NCI-H460 (cell line): ENCODE measurements around the gene SNPH. TPM values are rescaled to one million over a fixed set of nuclear protein-coding genes. Genes with fewer than 3 reads are reported as not detected.
"Not testable (repeated sequence)": the region's sequence is repeated elsewhere in the genome, so short reads cannot be mapped to it uniquely, and the experiment has no call there.

Experiments used
- DNase-seq: peaks from one replicate; pipeline ENCODE4 v3.0.0-alpha.2; 2016; ENCODE audit warnings: low read depth; ENCODE audit errors: extremely low read depth
- total RNA-seq: library from RNA; depleted of rRNA; stranded (reverse); fragments of >200 nt; shearing (Covaris generic); gene quantifications from 2 replicates; pipeline ENCODE4 v1.2.3, GENCODE V29; 2014; rRNA removed

The SNPH gene
- total RNA-seq, 1 experiment from 2014 or later: 2.8 TPM

DNA sequence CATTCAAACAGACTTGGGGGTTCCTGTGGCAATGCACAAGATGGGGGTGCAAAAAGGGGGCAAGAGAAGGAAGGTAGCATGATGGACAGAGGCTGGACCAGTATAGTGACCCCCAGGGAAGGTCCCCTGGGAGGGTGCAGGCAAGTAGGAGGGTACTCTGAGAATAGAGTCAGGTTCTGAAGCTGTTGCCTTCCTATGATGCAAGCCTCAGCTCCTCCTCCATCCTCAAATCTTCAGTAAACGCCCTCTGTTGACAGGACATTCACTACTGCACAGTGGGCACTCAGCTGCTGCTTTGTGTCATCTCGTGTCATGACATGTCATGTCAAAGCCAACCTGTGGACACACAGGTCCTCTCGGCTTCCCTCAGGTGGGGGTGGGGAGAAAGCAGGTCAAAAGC lies 68.7 kb downstream of the SNPH start:
- DNase-seq: peak; percentile 53

GRCh38 chr20:1335961-1336698 lies 70.0 kb downstream of the SNPH start:
- DNase-seq: no peak

- no peak for DNase-seq
Observed at GRCh38 chr20:1336699-1337367, 70.7 kb downstream of the SNPH start.

DNA sequence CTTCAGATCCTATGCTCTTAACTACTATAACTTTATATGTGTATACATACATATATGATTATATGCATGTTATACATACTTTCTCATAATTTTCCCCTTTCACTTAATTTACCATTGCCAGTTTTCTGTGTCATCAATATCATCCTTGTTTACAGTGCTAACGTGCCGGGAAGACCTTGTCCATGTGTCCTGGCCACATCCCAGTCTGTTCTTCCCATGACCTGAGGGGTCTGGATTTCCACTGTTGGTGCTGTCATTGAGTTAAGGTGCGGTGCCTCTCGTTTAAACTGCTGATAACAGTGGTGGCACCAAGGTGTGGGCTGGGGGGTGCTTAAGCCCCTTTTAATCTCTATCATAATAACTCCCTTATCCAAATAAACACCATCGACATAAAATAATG lies 71.3 kb downstream of the SNPH start:
- no peak for DNase-seq

DNA sequence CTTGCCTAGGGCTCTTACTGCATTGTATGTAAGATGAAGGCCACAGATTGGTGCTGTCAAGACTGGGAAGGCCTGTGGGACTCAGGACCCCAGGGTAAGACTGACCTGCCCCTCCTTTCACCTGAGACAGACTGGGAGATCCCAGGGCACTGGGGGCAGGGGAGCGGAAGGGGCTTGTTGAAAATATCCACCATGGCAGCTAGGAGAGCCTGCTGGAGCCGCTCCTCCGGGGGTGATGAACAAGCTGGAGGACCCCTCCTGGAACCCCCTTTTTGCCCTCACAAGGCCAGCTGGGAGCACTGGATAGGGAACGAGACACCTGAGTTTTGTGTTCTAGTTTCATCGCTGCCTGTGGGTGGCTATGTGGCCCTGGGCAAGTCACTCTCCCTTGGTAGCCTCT lies 72.0 kb downstream of the SNPH start:
- no peak for DNase-seq

DNA sequence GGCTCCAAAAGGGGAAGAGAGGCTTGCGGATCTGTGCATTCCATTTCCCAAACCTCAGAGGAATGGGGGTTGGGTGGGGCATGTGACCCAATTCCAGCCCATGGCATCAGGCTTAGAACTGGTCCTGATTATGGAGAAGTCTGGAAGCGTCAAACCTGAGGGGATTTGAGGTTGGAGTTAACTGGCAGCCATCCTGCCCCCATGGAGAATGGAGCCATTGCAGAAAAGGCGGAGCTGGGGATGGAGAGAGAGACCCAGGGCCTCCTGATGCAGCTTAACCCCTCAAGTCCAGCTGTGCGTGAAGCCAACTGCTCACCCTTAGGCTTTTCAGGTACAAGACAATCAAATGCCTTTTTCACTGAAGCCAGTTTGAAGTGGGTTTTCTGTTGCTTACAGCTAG lies 72.7 kb downstream of the SNPH start:
- DNase-seq: no peak

GRCh38 chr20:1341561-1342265 lies 75.6 kb downstream of the SNPH start:
- no peak for DNase-seq

GRCh38 chr20:1343446-1344124 lies 77.5 kb downstream of the SNPH start:
- not testable (repeated sequence) for DNase-seq

DNA sequence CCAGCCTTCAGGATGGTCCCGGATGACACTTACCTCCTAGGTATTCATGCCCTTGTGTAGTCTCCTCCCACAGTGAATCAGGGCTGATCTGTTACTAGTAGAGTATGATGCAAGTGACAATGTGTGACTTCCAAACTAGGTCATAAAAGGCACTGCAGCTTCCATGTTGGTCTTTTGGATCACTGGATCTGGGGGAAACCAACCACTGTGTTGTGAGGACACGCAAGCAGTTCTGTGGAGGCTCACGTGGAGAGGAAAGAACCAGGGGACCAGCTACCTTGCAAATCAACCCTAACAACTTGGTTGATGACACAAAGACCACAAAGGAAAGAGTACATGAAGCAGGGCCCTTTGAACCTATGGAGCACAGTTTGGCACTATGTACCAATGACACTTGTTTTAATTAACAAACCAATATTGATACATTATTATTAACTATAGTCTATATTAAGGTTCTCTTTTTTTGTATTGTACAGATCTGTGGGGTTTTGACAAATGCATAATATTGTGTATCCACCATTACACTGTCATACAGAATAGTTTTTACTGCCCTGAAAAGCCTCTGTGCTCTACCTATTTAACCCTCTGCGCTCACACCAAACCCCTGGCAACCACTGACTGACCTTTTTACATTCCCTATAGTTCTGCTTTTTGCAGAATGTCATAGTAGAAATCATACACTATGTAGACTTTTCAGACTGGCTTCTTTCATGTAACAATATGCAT lies 79.1 kb downstream of the SNPH start:
- no peak for DNase-seq

- DNase-seq: no peak
Observed at GRCh38 chr20:1345756-1346093, 79.6 kb downstream of the SNPH start.

DNA sequence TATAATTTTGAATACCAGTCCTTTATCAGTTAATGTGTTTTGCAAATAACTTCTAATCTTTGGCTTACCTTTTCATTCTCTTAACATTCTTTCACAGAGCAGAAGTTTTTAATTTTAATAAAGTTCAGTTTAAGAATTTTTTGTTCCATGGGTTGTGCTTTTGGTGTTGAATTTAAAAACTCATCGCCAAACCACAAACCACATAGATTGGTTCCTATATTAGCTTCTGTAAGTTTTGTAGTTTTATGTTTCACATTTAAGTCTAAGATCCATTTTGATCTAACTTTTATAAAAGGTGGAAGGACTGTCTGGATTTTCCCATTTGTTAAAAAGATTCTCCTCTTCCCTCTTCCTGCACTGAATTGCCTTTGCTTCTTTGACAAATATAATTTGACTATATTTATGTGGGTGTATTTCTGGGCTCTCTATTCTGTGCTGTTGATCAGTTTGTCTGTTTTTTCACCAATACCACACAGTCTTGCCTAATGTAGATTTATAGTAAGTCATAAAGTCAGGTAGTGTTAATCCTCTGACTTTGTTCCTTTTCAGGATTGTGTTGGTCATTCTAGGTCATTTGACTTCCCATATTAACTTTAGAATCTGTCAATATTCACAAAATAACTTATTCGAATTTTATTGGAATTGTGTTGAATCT lies 80.3 kb downstream of the SNPH start:
- DNase-seq: no peak

GRCh38 chr20:1353956-1354355 lies 87.9 kb downstream of the SNPH start:
- no peak for DNase-seq

- DNase-seq: no peak
Observed at GRCh38 chr20:1357921-1358671, 92.0 kb downstream of the SNPH start.

Other genes starting within 250 kb of the SNPH start
- gene PSMF1, start 147.7 kb upstream of the SNPH start, total RNA-seq: 66.4 and 76.8 TPM in 2 replicates
- gene TMEM74B, start 81.3 kb upstream of the SNPH start, total RNA-seq: 1.6 and 2.2 TPM in 2 replicates
- gene C20orf202, start 62.8 kb upstream of the SNPH start, total RNA-seq: 0.05 TPM in 1 of 2 replicates, not detected in the other
- gene RAD21L1, start 40.2 kb upstream of the SNPH start, total RNA-seq: 0.25 and 0.32 TPM in 2 replicates
- 3.6 and 5.0 TPM in 2 replicates for gene SDCBP2, start 62.8 kb downstream of the SNPH start, total RNA-seq
- 140 and 170 TPM in 2 replicates for gene FKBP1A, start 126.8 kb downstream of the SNPH start, total RNA-seq
- 32.5 and 48.4 TPM in 2 replicates for gene NSFL1C, start 200.6 kb downstream of the SNPH start, total RNA-seq
- not detected in 2 replicates for gene SIRPB2, start 225.1 kb downstream of the SNPH start, total RNA-seq